GM12865 (cell line): Measurements from ENCODE around the gene PLAC8L1.

Source experiments
- DNase-seq: peaks from one replicate; pipeline ENCODE4 v3.0.0; 2010; ENCODE audit warnings: low read depth
- H3K4me3 ChIP-seq: 2 replicates; pipeline ENCODE4 v1.5.1; 2011; ENCODE audit warnings: mild to moderate bottlenecking, low read depth, low read length, control low read depth
- CTCF ChIP-seq: IDR thresholded peaks from 2 replicates; pipeline ENCODE4 v1.5.1; 2011; ENCODE audit warnings: low read length, control low read depth, low read depth, inconsistent platforms; ENCODE audit not compliant: insufficient read depth; ENCODE audit errors: missing control alignments

The PLAC8L1 gene

GRCh38 chr5:146039420-146039819 is 66.0 kb downstream of the PLAC8L1 start:
- DNase-seq: no peak
- TF ChIP-seq CTCF: no peak

GRCh38 chr5:146034605-146035004 is 70.8 kb downstream of the PLAC8L1 start:
- no peak for TF ChIP-seq CTCF
- H3K4me3 ChIP-seq: no peak overlapping the region
- no peak for DNase-seq

More at GRCh38 chr5:146039420-146039819, 66.0 kb downstream of the PLAC8L1 start:
- H3K4me3 ChIP-seq: no peak overlapping the region
